NK-92 (cell line): ENCODE data around the gene HOXC13.

Source experiments
- DNase-seq: peaks from one replicate; lab custom pipeline; 2025; ENCODE audit not compliant: unreplicated experiment; lab: John Stamatoyannopoulos, UW

HOXC13 gene

DNA sequence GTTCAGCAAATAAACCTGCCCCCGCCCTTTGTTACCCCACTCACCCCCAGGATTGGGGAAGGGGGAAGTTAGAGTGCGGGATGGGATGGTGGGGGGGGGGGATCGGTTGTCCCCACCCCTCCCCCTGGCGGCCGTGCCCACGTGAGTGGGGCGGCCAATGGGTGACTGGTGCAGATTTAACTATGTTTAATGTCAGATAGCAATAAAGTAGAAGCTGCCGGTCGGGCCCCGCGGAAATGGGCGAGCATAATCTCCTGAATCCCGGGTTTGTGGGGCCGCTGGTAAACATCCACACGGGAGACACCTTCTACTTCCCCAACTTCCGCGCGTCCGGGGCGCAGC is 16.0 kb downstream of the HOXC13 start, which contains the start of gene HOXC12:
TSS of gene HOXC12 (plus strand) at position 210 of the 342 bp plus-strand sequence. CDS start at position 237, 27 bp downstream.
- DNase-seq = no peak

DNA sequence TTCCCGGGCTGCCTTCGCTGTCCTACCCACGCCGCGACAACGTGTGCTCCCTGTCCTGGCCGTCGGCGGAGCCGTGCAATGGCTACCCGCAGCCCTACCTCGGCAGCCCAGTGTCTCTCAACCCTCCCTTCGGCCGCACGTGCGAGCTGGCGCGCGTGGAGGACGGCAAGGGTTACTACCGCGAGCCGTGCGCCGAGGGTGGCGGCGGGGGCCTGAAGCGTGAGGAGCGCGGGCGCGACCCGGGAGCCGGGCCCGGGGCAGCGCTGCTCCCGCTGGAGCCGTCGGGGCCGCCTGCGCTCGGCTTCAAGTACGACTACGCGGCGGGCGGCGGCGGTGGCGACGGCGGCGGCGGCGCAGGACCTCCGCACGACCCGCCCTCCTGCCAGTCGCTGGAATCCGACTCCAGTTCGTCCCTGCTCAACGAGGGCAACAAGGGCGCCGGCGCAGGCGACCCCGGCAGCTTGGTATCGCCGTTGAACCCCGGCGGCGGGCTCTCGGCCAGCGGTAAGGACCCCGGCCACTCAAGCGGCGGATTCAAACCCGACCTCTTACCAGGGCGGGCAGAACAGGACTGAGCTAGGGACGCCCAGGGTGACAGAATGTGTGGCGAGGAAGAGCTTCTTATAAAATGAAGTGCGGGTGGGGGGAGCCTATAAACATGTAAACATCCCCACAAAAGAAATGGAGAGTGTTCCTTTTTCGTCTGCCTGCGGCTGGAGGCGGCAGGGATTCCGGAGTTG is 16.6 kb downstream of the HOXC13 start:
- DNase-seq = no peak

DNA sequence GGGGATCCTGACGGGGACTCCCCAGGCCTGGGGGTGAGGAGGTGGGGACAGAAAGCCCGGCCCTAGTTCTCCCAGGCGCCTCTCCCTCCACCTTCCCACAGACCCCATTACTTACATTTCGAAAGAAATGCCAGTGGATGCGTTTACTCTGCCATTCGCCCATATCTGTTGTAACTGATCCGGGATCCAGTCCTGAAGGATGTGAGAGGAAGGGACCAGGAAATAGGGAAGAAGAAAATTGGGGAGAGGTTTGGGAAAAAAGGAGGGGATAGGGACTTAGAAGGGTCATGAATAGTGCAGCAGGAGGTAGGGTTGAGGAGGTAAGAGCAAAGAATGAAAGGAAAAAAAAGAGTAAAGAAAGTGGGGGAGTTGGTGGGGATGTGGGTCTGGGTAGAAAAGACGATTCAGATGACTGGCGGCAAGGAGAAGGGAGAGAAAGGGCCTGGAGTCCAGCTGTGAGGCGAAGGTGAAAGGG is 17.2 kb downstream of the HOXC13 start:
- DNase-seq = no peak

DNA sequence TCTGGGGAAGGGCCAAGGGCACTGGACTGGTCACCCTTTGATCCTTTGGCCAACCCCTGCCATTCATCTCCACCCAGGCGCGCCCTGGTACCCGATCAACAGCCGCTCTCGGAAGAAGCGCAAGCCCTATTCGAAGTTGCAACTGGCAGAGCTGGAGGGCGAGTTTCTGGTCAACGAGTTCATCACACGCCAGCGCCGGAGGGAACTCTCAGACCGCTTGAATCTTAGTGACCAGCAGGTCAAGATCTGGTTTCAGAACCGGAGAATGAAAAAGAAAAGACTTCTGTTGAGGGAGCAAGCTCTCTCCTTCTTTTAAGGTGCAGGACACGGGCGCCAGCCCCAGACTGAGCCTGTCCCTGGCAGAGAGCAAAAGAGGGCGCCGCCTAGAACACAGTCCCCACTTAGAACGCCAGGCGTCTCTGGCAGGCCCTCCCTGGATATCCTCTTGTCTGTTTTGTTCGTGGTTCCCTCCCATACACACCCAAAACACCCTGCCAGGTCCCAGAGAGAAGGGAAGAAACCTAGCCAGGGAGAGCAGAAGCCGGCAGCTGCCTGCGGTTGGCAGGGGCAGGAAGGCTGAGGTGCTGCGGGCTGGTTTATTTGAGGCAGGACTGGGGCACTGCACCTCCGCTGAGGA is 17.7 kb downstream of the HOXC13 start:
- no peak for DNase-seq

DNA sequence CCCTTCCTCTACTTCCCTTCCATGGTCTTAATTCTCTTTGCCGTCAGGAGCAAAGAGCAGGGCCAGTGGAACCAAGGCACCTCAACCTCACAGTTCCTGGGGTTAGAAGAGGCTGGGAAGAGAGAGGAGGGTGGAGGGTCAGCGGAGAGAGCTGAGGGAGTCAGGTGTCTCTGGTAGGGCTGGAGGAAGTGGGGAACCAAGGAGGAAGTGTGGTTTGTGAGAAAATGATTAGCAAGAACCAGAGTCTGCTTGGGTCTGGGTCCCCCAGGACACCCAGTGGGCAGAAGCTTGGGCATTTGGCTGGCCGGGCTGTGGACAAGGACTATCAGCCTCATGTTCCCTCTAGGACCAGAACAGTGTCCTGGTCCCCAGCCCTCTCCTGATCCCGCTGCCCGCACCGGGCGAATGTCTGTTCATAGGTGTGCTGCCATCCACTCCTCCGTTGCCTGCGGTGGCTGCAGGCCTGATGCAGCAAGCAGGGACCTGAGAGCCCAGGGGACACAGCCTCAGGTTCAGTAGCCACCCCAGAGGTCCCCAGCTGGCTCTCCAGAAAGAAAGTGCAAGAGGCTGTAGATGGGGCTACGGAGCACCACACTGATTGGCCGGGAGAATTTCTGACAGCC is 18.4 kb downstream of the HOXC13 start:
- no peak for DNase-seq

DNA sequence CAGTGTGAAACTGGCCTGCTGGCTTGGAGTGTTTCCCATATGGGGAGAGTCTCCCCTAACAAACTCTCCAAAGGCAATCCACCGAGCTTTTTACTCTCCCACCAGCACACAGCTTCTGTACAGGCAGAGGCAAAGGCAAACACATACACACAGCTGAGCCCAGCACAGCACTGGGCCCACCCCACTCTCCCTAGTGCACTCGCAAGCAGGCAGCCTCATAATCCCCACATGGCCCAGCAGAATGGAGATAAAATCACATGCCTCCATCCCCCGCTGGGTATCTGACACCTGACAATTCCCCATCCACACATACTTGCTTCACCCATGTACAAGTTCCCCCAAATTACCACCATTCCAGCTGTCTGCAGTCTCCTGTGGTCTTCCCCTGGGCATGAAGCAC is 19.5 kb downstream of the HOXC13 start:
- no peak for DNase-seq

DNA sequence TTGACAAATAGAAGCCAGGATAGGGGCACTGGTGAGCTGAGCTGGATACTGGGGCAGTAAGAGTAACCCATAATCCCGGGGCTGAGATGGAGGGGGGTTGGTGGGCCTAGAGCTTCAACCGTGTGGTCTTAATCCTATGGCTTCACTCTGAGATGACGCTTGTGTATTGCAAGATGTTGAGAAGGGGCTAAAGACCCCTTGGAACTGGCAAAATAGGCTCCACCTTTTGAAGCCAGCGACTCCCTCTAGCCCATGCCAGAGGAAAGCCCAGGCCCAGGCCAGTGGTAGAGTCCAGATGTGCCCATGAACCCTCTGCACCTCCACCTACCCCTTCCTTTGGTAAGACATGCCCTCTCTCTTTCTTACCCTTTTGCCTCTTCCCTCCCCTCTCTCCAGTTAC is 20.7 kb downstream of the HOXC13 start:
- DNase-seq = no peak

DNA sequence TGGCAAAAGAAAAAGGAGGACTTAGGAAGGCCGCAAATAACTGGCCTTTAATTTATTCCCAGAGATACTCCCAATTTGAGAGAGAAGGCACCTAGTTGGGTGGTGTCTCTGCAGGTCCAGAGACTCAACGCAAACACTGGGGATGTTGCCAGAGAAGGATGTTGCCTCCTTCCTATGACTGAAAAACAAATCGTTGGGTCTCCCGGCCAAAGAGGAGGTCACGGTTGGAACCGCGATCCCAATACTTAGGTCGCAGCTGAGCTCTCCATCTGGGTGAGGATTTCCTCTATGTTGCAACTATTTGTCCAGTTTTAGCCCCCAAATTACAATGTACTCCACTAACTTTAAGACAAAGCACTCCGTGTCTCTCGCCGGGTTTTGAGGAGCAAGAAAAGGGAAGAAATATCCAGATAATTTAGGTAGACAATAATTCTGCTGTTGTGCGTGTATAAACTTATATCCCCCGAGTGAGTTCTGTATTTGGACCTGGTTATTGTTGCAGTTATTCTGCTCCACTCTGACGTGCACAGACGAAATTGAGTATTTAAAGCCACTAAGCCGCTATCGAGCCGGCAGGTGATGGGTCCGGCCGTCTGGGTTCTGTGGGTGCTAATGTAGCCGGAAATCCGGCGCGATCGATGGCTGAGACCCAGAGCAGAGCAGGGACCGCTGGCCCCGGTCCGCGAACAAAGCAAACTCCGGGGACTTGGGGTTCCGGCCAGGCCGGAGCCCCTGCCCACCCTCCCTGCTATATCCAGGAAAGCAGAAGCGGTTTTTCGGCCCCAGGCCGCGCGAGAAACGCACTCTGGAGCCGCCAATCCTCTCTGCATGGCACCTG is 21.8 kb downstream of the HOXC13 start:
- DNase-seq = no peak

DNA sequence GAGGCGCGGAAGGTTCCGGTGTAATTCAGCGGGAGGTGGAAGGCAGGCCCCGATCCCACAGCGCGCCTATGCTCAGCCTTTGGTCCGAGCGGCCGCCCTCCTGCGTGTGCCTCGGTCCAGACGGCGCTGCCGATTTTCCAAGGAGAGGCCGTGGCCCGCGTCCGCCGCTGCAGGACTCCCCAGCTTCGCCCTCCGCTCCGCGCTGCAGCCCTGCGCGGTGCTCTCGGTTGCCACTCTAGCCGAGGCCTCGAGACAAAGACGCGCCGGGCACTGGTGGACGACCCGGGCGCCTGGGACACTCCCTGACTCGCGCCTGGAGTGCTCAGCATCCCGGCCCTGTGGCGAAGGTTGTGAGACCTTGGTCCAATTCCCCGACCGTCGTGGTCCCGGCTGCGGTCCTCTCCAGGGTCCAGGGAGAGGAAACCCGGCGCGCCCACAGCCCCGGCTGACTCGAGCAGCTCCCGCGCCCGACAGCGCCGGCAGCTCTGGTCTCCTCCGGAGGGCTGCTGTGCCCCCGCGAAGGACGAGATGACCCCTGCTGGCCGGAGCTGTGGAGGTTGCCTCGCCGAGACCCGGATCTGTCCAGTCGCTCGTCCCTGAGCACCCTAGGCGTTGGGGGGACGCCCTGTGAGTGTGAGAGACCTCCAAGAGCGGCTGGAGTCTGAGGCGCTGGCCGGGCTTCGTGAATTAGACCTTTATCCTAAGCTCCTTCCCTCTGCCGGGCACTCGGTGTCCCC is 22.6 kb downstream of the HOXC13 start:
- DNase-seq = no peak

DNA sequence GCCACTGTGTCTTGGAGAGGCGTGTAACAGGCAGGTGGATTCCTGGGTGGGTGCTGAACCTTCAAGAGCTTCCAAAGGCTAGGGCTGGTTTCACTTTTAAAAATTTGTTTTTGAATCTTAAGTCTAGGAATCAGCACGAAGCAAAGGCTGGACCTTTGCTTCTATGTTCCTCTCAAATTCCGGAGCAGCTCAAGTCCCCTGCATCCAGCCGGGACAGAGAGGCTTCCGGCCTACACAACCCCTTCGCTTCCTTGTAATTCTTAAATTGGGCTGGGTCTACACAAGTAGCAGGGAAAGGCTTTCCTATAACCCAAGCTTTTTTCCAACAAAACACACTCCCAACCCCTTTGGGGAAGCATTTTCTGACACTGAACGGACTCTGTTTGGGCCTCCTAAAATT is 24.4 kb downstream of the HOXC13 start:
- no peak for DNase-seq

DNA sequence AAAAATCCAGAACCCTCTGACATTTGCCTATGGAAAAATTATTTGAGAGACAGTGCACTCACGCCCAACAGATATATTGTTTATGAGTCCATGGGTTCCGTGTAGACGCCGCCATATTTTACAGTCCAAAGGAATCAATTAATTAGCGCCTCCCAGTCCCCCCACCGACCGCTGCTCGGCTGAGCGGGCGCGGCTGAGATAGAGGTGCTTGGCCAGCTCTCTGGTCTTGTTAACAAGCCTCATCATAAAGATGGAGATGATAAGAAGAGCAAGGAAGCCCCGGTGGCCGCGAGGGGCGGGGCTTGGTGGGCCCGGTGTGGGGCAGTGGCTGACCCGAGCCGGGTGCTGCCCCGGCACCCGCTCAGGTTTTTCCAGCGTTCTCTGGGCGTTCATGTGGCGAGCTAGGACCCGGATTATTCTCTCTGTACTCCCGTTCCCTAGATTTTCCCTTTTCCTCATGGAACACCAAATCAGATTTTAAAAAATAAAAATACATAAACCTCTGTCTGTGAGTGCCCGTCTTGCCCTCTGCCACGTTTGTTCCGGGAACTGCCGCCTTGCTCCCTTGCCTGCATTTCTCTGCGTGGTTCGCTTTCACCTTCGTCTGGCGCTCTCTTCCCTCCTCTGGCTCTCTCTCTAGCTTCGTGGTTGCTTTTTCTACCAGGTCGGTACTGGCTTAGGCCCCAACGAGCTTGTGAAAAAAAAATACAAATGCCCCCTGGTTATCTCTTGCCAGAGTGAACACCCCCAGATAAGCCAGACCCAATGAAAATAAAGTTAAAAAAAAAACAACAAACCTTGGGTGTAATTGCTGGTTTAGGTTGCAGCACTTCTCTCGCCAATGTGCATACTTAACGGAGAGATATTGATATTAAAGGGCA is 25.0 kb downstream of the HOXC13 start:
- no peak for DNase-seq

DNA sequence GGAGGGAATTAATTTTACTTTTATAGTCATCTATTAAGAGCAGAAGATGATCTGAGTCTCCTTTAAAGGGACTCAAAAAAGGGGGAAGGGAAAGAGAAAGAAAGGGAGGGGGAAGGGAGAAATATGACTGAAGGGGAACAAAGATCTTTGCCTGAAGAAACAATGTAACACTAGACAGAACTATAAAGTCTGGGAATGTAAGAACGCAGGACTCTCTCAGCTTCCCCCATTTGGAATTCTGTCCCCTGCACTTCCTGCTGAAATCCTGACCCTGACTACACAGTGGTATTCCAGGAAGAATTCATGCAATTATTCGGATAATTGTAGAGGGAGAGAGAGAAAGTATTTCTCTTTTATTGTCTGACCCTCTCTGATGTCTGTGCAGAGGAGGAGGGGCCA is 25.7 kb downstream of the HOXC13 start:
- no peak for DNase-seq

DNA sequence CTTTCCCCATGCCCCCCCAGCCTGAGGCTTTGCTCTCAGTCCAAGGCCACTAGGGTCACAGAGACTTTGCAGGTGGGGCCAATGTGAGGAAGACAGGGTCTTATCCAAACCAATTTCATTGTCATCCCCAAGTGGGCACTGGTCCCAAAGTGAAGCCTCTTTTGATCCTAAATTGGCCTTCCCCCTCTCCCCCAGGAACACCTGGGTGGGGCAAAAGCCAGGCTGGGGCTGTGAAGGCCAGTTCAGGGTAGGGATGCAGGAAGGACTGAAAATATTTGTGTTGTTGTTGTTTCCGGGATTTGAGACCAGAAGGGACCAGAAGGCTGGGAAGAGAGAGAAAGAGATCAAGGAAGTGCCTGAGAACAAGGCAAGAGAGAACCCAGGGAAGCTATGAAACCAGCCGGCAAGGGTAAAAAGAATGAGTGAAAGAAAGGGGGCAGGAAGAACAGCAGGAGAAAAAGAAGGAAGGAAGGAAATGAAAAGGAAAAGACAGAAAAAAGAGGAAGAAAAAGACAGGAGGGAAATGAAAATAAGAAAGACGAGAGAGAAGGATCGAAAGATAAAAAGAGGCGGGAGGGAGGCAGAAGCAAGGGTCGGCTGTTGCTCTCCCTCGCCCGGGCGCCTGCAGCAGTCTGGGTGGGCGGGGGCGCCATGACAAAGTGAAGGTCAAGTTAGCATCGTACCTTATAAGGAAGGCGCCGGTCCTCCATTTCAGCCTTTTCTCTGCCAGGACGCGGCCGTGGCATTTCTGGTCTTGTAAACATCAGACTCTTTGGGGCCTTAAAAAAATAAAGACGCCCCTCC is 26.9 kb downstream of the HOXC13 start:
- no peak for DNase-seq

DNA sequence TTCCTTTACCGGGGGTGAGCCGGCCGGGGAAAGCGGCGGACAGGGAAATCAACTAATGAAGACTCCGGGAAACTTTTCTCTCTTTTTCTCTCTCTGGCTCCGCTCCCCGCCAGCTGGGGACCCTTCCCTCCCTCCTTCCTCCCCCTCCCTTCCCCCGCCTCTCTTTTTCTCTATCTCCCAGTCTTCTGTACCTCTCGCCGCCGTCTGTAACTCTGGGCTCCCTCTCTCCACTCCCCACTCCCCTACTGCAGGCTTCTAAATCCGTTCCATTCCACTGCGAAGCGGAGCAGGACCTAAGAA is 27.4 kb downstream of the HOXC13 start:
- DNase-seq = no peak

DNA sequence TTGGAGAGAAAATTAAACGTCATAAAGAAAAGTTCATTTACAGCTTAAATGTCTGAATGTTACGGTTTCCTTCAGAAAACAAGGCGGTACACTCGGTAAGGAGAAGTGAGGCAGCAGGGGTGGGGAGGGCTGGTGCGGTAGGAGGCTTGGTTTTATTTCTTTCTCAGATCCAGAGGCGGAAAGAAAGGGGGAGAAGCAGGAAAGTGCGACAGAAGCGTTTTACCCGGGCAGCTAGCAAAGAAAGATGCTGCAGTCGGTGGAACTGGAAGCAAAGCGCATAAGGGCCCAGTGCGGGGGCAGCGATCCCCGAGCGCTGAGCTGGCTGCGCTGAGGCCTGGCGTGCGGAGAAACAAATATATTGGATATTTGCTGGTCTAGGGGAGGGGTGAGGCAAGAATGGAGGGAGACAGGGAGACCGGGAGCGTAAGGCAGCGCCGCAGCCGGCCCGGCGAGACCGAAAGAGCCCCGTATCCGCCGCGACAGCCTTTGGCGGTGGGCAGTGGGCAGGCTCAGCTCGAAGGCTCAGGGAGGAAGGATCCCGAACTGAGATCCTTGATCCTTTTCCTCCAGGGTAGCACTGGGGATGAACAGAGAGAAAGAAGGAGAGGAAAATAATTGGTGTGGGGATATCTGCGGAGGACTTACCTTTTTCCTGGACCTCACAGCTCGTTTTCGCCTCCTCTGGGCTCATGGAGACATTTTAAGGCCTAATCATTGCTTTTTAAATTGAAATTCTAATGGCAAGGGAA is 27.9 kb downstream of the HOXC13 start:
- no peak for DNase-seq

DNA sequence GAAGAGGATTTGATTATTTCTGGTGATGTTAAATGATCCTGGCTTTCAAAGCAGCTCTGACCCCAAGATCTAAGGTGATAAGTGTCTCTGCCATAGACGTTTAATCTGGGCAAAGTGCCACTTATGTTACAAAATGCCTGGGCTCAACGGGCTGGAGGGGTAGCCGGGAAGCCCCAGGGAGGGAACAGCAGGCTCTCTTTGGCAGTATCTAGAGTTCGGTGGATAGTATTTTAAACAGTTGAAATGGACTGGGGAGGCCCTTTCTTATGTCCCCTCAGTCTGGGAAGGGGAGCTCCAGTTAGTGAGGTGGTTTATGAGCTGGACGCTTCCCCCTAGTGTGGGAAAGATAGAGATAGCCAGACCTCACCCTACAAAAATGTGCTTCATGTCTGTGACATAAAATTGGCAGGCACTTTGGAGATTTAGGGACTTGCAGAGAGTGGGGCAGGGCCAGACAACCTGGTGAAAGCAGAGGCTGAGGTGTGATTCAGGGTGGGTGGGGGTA is 28.8 kb downstream of the HOXC13 start:
- no peak for DNase-seq

DNA sequence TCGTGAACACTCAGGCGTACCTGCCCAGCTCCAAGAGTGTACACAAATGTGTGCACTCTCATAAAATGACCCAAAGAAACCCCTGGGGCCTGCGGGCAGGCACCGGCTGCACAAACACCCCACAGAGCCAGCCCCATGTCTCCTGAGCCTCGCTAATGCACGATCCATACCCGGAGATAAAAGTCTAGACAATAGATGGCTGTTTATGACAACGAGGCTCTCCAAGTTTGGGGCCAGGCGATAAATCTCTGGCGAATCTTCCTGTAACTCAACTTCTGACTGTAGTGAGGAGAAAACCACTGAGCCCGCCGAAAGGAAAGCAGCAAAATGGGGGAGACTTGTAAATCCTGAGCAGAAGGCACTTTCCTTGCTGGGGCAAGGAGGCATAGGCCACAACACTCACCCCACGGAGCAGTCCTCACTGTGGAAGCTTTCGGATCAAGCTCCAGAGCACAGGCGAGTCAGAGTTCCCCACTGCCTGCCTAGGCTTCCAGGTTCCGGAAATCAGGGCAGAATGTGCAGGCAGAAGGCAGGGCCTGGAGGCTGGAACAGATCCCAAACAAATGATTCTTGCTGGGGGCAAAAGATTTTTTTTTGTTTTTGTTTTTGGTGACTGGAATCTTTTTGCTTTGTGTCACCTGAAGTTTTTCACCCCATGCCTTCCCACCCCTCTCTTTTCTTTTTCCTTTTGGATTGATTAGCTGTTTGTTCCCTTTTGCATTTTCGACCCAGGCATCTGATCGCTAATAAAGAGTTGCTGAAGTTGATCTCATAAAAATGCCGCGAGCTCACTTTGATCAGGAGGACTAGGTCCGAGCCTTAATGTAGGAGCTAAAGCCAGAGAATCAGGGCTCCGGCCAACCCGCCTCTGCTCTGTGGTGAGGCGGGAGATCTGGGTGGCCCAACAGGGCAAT is 29.8 kb downstream of the HOXC13 start:
- no peak for DNase-seq
